H1 (cell line): ENCODE results near the gene PTPRO. TPM values are rescaled to one million over a fixed set of nuclear protein-coding genes. Genes with fewer than 3 reads are reported as not detected.

ENCODE experiments used
- CTCF ChIA-PET: fragments of 300-600 bp; sonication (Branson Sonifier 250); formaldehyde crosslinking; loops from one replicate; lab custom pipeline; 2021; ENCODE audit not compliant: partially characterized antibody; lab: Charles Lee
- POLR2A ChIA-PET: fragments of 300-600 bp; sonication (Branson Sonifier 250); formaldehyde crosslinking; loops from one replicate; lab custom pipeline; 2021; ENCODE audit warnings: inconsistent platforms; ENCODE audit not compliant: partially characterized antibody; lab: Charles Lee
- DNase-seq, 2 experiments: peaks; one replicate each; pipeline versions ENCODE4 v3.0.0 to v3.0.0-alpha.2; 2010 to 2022; ENCODE audit warnings: low spot score in 2 of 2, low read depth in 1 of 2, mixed read lengths in 1 of 2
- FAIRE-seq: peaks from 2 replicates; lab custom pipeline; 2011; peaks lifted over from hg19 to GRCh38; lab: Jason Lieb, UNC
- H2AFZ ChIP-seq: 2 replicates; pipeline ENCODE4 v1.8.1; 2012; ENCODE audit warnings: low read length, inconsistent platforms
- H2AK5ac ChIP-seq: 2 replicates; pipeline ENCODE4 v1.6.1; 2013; ENCODE audit warnings: low read depth, low read length
- H2BK120ac ChIP-seq: replicated peaks from 2 replicates; pipeline ENCODE3; 2013; ENCODE audit warnings: low read depth, low read length, inconsistent platforms
- H2BK12ac ChIP-seq: 2 replicates; pipeline ENCODE4 v1.6.1; 2013; ENCODE audit warnings: low read depth, low read length
- H2BK15ac ChIP-seq: 2 replicates; pipeline ENCODE4 v1.6.1; 2013; ENCODE audit warnings: low read length
- H2BK20ac ChIP-seq: 2 replicates; pipeline ENCODE4 v1.6.1; 2013; ENCODE audit warnings: low read length
- H2BK5ac ChIP-seq: 2 replicates; pipeline ENCODE4 v1.6.1; 2013; ENCODE audit warnings: low read depth, low read length
- H3K14ac ChIP-seq: 2 replicates; pipeline ENCODE4 v1.6.1; 2013; ENCODE audit warnings: inconsistent platforms; ENCODE audit not compliant: insufficient read length
- H3K18ac ChIP-seq: 2 replicates; pipeline ENCODE4 v1.6.1; 2013; ENCODE audit warnings: low read length; ENCODE audit errors: extremely low read depth
- H3K23ac ChIP-seq: 2 replicates; pipeline ENCODE4 v1.6.1; 2013; ENCODE audit warnings: inconsistent platforms; ENCODE audit not compliant: insufficient read length
- H3K23me2 ChIP-seq: 2 replicates; pipeline ENCODE4 v1.6.1; 2013; ENCODE audit warnings: low read depth, low read length
- H3K27ac ChIP-seq: 2 replicates; pipeline ENCODE4 v1.6.1; 2011; ENCODE audit warnings: low read depth, low read length, inconsistent platforms
- H3K27me3 ChIP-seq, 4 experiments: replicated peaks in 1 of 4; 1 replicate in 1 of 4; 2 replicates in 3 of 4; pipeline versions ENCODE4 v1.6.1 to v1.8.1; 2011 to 2013; ENCODE audit warnings: low read length in 3 of 4, mild to moderate bottlenecking in 3 of 4, inconsistent platforms in 2 of 4, mixed read lengths in 2 of 4, moderate library complexity in 1 of 4; ENCODE audit not compliant: control insufficient read depth in 3 of 4, insufficient read depth in 3 of 4; ENCODE audit errors: extremely low read depth in 1 of 4
- H3K36me3 ChIP-seq, 4 experiments: 2 replicates each; pipeline versions ENCODE4 v1.6.1 to v1.8.1; 2011 to 2013; ENCODE audit warnings: mild to moderate bottlenecking in 4 of 4, low read length in 3 of 4, moderate library complexity in 2 of 4, control low read depth in 1 of 4, inconsistent platforms in 1 of 4; ENCODE audit not compliant: insufficient read depth in 4 of 4, control insufficient read depth in 2 of 4
- H3K4ac ChIP-seq: replicated peaks from 2 replicates; pipeline ENCODE3; 2013; ENCODE audit warnings: low read length, low read depth, mixed read lengths, inconsistent platforms; ENCODE audit not compliant: insufficient read length
- H3K4me1 ChIP-seq, 4 experiments: replicated peaks in 1 of 4; 1 replicate in 1 of 4; 2 replicates in 3 of 4; pipeline versions ENCODE4 v1.6.1 to v1.8.1; 2011 to 2013; ENCODE audit warnings: low read length in 3 of 4, inconsistent platforms in 2 of 4, mixed read lengths in 1 of 4; ENCODE audit not compliant: insufficient read depth in 4 of 4, control insufficient read depth in 3 of 4
- H3K4me2 ChIP-seq, 2 experiments: 2 replicates each; pipeline versions ENCODE4 v1.6.1 to v1.8.1; 2011 to 2013; ENCODE audit warnings: low read depth in 2 of 2, low read length in 2 of 2, control low read depth in 1 of 2, inconsistent platforms in 1 of 2, mild to moderate bottlenecking in 1 of 2; ENCODE audit not compliant: insufficient read depth in 1 of 2
- H3K4me3 ChIP-seq, 4 experiments: fragments of 200-600, 300-600 bp in 1 of 4; sonication (generic), shearing (Covaris generic), sonication (Bioruptor Twin) in 1 of 4; 2 replicates each; pipeline versions ENCODE4 v1.5.1 to v1.8.1; 2011 to 2016; ENCODE audit warnings: low read length in 4 of 4, low read depth in 3 of 4, control low read depth in 2 of 4, inconsistent platforms in 2 of 4, mild to moderate bottlenecking in 2 of 4, mixed read lengths in 1 of 4, moderate library complexity in 1 of 4; ENCODE audit not compliant: insufficient read depth in 2 of 4; ENCODE audit errors: extremely low read depth in 1 of 4
- H3K56ac ChIP-seq: replicated peaks from 2 replicates; pipeline ENCODE3; 2013; ENCODE audit warnings: low read depth, mild to moderate bottlenecking, mixed read lengths, low read length, inconsistent platforms; ENCODE audit not compliant: insufficient read length
- H3K79me1 ChIP-seq: 2 replicates; pipeline ENCODE4 v1.6.1; 2013; ENCODE audit warnings: low read depth, low read length, control low read depth
- H3K79me2 ChIP-seq, 2 experiments: 2 replicates each; pipeline versions ENCODE4 v1.6.1 to v1.8.1; 2012 to 2013; ENCODE audit warnings: low read length in 2 of 2, mild to moderate bottlenecking in 2 of 2, inconsistent platforms in 1 of 2; ENCODE audit not compliant: insufficient read depth in 2 of 2, control insufficient read depth in 1 of 2
- H3K9ac ChIP-seq, 4 experiments: replicated peaks in 1 of 4; 1 replicate in 1 of 4; 2 replicates in 3 of 4; pipeline versions ENCODE4 v1.6.1 to v1.8.1; 2011 to 2013; ENCODE audit warnings: low read depth in 3 of 4, low read length in 3 of 4, control low read depth in 2 of 4, mild to moderate bottlenecking in 2 of 4, moderate library complexity in 2 of 4, inconsistent platforms in 1 of 4; ENCODE audit errors: extremely low read depth in 1 of 4
- H3K9me3 ChIP-seq, 2 experiments: 2 replicates each; pipeline versions ENCODE4 v1.6.1 to v1.8.1; 2012 to 2013; ENCODE audit warnings: mild to moderate bottlenecking in 2 of 2, moderate library complexity in 2 of 2, control low read depth in 1 of 2, inconsistent platforms in 1 of 2, low read depth in 1 of 2, low read length in 1 of 2, mixed read lengths in 1 of 2; ENCODE audit not compliant: insufficient read depth in 2 of 2
- H4K20me1 ChIP-seq, 2 experiments: replicated peaks in 1 of 2; 2 replicates each; pipeline versions ENCODE3 to v1.8.1; 2011 to 2013; ENCODE audit warnings: inconsistent platforms in 2 of 2, low read length in 2 of 2, mild to moderate bottlenecking in 1 of 2; ENCODE audit not compliant: insufficient read depth in 2 of 2, control insufficient read depth in 1 of 2
- H4K5ac ChIP-seq: 2 replicates; pipeline ENCODE4 v1.6.1; 2013; ENCODE audit warnings: low read length, low read depth, mixed read lengths, inconsistent platforms; ENCODE audit not compliant: insufficient read length
- H4K8ac ChIP-seq: 2 replicates; pipeline ENCODE4 v1.8.0; 2013; ENCODE audit warnings: mild to moderate bottlenecking, moderate library complexity, low read length, inconsistent platforms; ENCODE audit not compliant: insufficient read depth; ENCODE audit errors: extremely low read depth
- H4K91ac ChIP-seq: replicated peaks from 2 replicates; pipeline ENCODE3; 2013; ENCODE audit warnings: low read length, mixed read lengths, inconsistent platforms; ENCODE audit not compliant: insufficient read length
- CREB1 ChIP-seq: IDR thresholded peaks from 2 replicates; pipeline ENCODE4 v1.6.1; 2012; ENCODE audit warnings: inconsistent platforms
- FOSL1 ChIP-seq: IDR thresholded peaks from 2 replicates; pipeline ENCODE4 v1.6.1; 2011; ENCODE audit warnings: mild to moderate bottlenecking, low read depth, low read length, moderate library complexity; ENCODE audit not compliant: insufficient read depth
- GABPA ChIP-seq: IDR thresholded peaks from 2 replicates; pipeline ENCODE4 v1.6.1; 2011; ENCODE audit warnings: mild to moderate bottlenecking, low read length, moderate library complexity, borderline replicate concordance; ENCODE audit not compliant: insufficient read depth
- NRF1 ChIP-seq: IDR thresholded peaks from 2 replicates; pipeline ENCODE4 v1.6.1; 2011; ENCODE audit warnings: mild to moderate bottlenecking, low read depth, low read length, improper control_type of control experiment
- POLR2A ChIP-seq, 2 experiments: IDR thresholded peaks; 1 replicate in 1 of 2; 2 replicates in 1 of 2; pipeline ENCODE4 v1.6.1; 2011; ENCODE audit warnings: low read depth in 2 of 2, low read length in 2 of 2, mild to moderate bottlenecking in 2 of 2; ENCODE audit errors: control extremely low read depth in 1 of 2
- POU5F1 ChIP-seq: IDR thresholded peaks from 2 replicates; pipeline ENCODE4 v1.6.1; 2011; ENCODE audit warnings: low read depth, mild to moderate bottlenecking, low read length, moderate library complexity
- SIX5 ChIP-seq: IDR thresholded peaks from 2 replicates; pipeline ENCODE4 v1.6.1; 2011; ENCODE audit warnings: mild to moderate bottlenecking, low read depth, low read length
- YY1 ChIP-seq: IDR thresholded peaks from 2 replicates; pipeline ENCODE4 v1.6.1; 2011; ENCODE audit warnings: low read depth, mild to moderate bottlenecking, low read length
- WGBS, 2 experiments: shearing (Covaris generic) in 1 of 2; methylation state at CpG; one replicate each; pipeline versions ENCODE4 v1.1.6 to v1.1.7; 2013 to 2015; ENCODE audit warnings: low lambda C conversion rate in 2 of 2, mixed read lengths in 2 of 2, inconsistent platforms in 1 of 2, low coverage in 1 of 2, missing lambda C conversion rate in 1 of 2; ENCODE audit not compliant: insufficient replicate concordance in 2 of 2, insufficient coverage in 1 of 2, insufficient read length in 1 of 2; ENCODE audit errors: extremely low coverage in 1 of 2, missing lambda C conversion rate in 1 of 2; 5-methylcytosine and 5-hydroxymethylcytosine counted together
- polyA plus RNA-seq, 7 experiments: library from polyadenylated mRNA; depleted of rRNA in 3 of 7; stranded (reverse) in 5 of 7; unstranded in 2 of 7; fragments of >200 nt in 5 of 7; fragments of 200-250 nt in 2 of 7; gene quantifications; 1 replicate in 5 of 7; 2 replicates in 1 of 7; 4 replicates in 1 of 7; pipeline versions ENCODE4 v1.2.1 to v1.2.3, GENCODE V29; 2011 to 2013; ENCODE audit warnings: missing spikeins in 2 of 7, mixed read lengths in 2 of 7
- total RNA-seq: library from RNA; stranded (reverse); fragmentation: NEBNext Ultra II Directional; extraction: Animal tissue kit (Norgen Biotek cat#: 25700); gene quantifications from 2 replicates; pipeline ENCODE4 v1.2.1, GENCODE V29; 2021
- TF ChIP-seq, protein P1 (sequence below): IDR thresholded peaks from 2 replicates; pipeline ENCODE4 v1.6.1; 2012; ENCODE audit warnings: inconsistent platforms

Gene PTPRO
- total and polyA plus RNA-seq, 2 of the 8 experiments (the other 6 are each of a cell fraction or from before 2014, with no cell fraction given) = 0.73 to 1.7 TPM

- Histone ChIP-seq H2BK15ac (no peak overlapping the region), H4K8ac (no peak overlapping the region), H3K79me2 (no peaks in the 10 kb centered on the region), H2BK20ac (no peak overlapping the region), H3K9ac (no peak overlapping the region), H3K56ac (no peak overlapping the region), H3K4ac (no peak overlapping the region), H4K91ac (no peak overlapping the region), H3K23ac (no peak overlapping the region), H3K79me1 (no peaks in the 10 kb centered on the region), H2AFZ (no peak overlapping the region), H4K20me1 (no peaks in the 10 kb centered on the region), H3K36me3 (no peaks in the 10 kb centered on the region), H3K4me1 (no peaks in the 10 kb centered on the region), H3K4me2 (no peak overlapping the region), H3K27ac (no peak overlapping the region), H2AK5ac (no peak overlapping the region), H3K27me3 (no peaks in the 10 kb centered on the region), H3K9me3 (no peaks in the 10 kb centered on the region), H3K18ac (no peak overlapping the region), H3K4me3 (no peak overlapping the region), H4K5ac (no peak overlapping the region), H3K23me2 (no peaks in the 10 kb centered on the region), H3K14ac (no peak overlapping the region), H2BK12ac (no peak overlapping the region), H2BK5ac (no peak overlapping the region), H2BK120ac (no peak overlapping the region)
- FAIRE-seq (no peak), DNase-seq (no peak)
- POLR2A ChIA-PET = no interaction called here
- 90% methylated on average over 4 of the region's 4 CpGs; no CpG with 5 or more reads in 1 of the 2 experiments for WGBS, 2 experiments
- CTCF ChIA-PET = interaction anchor here (0.7 to 1.3 kb wide), 3 partner anchors 16 to 147 kb away, joined by 3 to 4 read pairs (median 3); no protein-coding TSS in a partner anchor
- TF ChIP-seq, protein P1, sequence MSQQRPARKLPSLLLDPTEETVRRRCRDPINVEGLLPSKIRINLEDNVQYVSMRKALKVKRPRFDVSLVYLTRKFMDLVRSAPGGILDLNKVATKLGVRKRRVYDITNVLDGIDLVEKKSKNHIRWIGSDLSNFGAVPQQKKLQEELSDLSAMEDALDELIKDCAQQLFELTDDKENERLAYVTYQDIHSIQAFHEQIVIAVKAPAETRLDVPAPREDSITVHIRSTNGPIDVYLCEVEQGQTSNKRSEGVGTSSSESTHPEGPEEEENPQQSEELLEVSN = no peak
- no peak for TF ChIP-seq YY1
- no peak for TF ChIP-seq GABPA
- TF ChIP-seq CREB1 = no peak
- TF ChIP-seq FOSL1 = no peak
- TF ChIP-seq SIX5 = no peak
- TF ChIP-seq POLR2A (IDR thresholded peaks at IDR 0.05; ENCODE audit: control extremely low read depth in 1 of 2, low read depth in 2 of 2, low read length in 2 of 2) = no peak
- TF ChIP-seq POU5F1 = no peak
- TF ChIP-seq NRF1 = no peak
Measured at GRCh38 chr12:15469356-15469755, 147.0 kb downstream of the PTPRO start.
